GM23338 (cell line): ENCODE data around the gene ACCS. TPM values are rescaled to one million over a fixed set of nuclear protein-coding genes. Genes with fewer than 3 reads are reported as not detected.

ENCODE experiments used
- CREB1 ChIP-seq: fragments of 250-450 bp; sonication (Bioruptor Pico); IDR thresholded peaks from 2 replicates; pipeline ENCODE4 v1.5.0; 2020; ENCODE audit warnings: low read depth, mild to moderate bottlenecking, moderate library complexity
- CTCF ChIP-seq, 2 experiments: fragments of 200-600 bp in 1 of 2; sonication (generic) in 1 of 2; conservative IDR thresholded peaks; 2 replicates each; pipeline versions ENCODE4 v1.5.1 to v1.6.1; 2016 to 2017; ENCODE audit warnings: antibody characterized with exemption in 2 of 2, low read depth in 2 of 2, mild to moderate bottlenecking in 2 of 2, moderate library complexity in 1 of 2
- EZH2 ChIP-seq: fragments of 200-600 bp; sonication (generic); IDR thresholded peaks from one replicate; pipeline ENCODE4 v1.8.0; 2017; ENCODE audit warnings: antibody characterized with exemption, mild to moderate bottlenecking, low read depth; ENCODE audit not compliant: unreplicated experiment
- EZH2phosphoT487 ChIP-seq: fragments of 200-600 bp; sonication (generic); IDR thresholded peaks from one replicate; pipeline ENCODE4 v1.8.1; 2018; ENCODE audit warnings: antibody characterized with exemption; ENCODE audit not compliant: unreplicated experiment
- NANOG ChIP-seq: IDR thresholded peaks from 2 replicates; pipeline ENCODE4 v1.6.1; 2016; ENCODE audit warnings: antibody characterized with exemption, borderline replicate concordance
- POLR2AphosphoS5 ChIP-seq: IDR thresholded peaks from 2 replicates; pipeline ENCODE4 v1.6.1; 2016; ENCODE audit warnings: antibody characterized with exemption, low read depth
- REST ChIP-seq: IDR thresholded peaks from one replicate; pipeline ENCODE4 v1.6.1; 2018; ENCODE audit warnings: antibody characterized with exemption; ENCODE audit not compliant: unreplicated experiment
- STAT1 ChIP-seq: IDR thresholded peaks from one replicate; pipeline ENCODE4 v1.6.1; 2016; ENCODE audit warnings: antibody characterized with exemption; ENCODE audit not compliant: unreplicated experiment
- ZNF331 ChIP-seq: fragments of 250-450 bp; sonication (Bioruptor Pico); IDR thresholded peaks from 2 replicates; pipeline ENCODE4 v1.5.0; 2020; ENCODE audit warnings: low read depth, mild to moderate bottlenecking, moderate library complexity
- ZNF462 ChIP-seq: fragments of 250-450 bp; sonication (Bioruptor Pico); IDR thresholded peaks from 2 replicates; pipeline ENCODE4 v1.5.0; 2020; ENCODE audit warnings: mild to moderate bottlenecking, moderate library complexity
- polyA plus RNA-seq: library from polyadenylated mRNA; unstranded; fragments of >200 nt; fragmentation: Nextera tagmentation; extraction: Ambion mirVana; gene quantifications from 2 replicates; pipeline ENCODE4 v1.2.1, GENCODE V29; 2016
- total RNA-seq: library from RNA; depleted of rRNA; stranded (reverse); fragments of >200 nt; shearing (Covaris generic); gene quantifications from 2 replicates; pipeline ENCODE4 v1.2.3, GENCODE V29; 2014

The ACCS gene
- total and polyA plus RNA-seq, 2 experiments from 2014 or later, result 3.6 to 6.6 TPM

- TF ChIP-seq ZNF462 (CRISPR knock-in tag) (no peak), EZH2phosphoT487 (no peak), CREB1 (CRISPR knock-in tag) (no peak), CTCF (conservative IDR thresholded peaks at IDR 0.05; ENCODE audit: low read depth in 2 of 2) (no peak), REST (no peak), EZH2 (no peak), POLR2AphosphoS5 (no peak), ZNF331 (no peak), STAT1 (no peak), NANOG (no peak)
Measured at GRCh38 chr11:44066732-44067141, 667 bp downstream of the ACCS start (continued).
